ENCODE measurements around the gene RNASE7. TPM values are rescaled to one million over a fixed set of nuclear protein-coding genes. Genes with fewer than 3 reads are reported as not detected.
"Not testable (repeated sequence)": the region's sequence is repeated elsewhere in the genome, so short reads cannot be mapped to it uniquely, and the experiment has no call there.

Gene RNASE7
- polyA plus RNA-seq, 6 donors from 2014 or later = not detected

DNA sequence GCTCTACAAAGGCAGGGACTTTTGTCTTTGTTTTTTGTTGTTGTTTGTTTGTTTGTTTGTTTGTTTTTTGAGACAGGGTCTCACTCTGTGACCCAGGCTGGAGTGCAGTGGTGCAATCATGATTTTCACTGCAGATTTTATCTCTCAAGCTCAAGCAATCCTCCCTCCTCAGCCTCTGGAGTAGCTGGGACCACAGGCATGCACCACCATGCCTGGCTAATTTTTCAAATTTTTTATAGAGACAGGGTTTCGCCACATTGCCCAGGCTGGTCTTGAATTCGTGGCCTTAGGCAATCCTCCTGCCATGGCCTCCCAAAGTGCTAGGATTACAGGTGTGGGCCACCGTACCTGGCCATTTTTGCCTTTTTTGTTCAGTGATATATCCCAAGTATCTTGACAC is 1.2 kb upstream of the RNASE7 start:
- H3K9me3 Mint-ChIP-seq; H3K4me1 Mint-ChIP-seq; ATAC-seq (ENCODE audit: low read depth in 2 of 2); H3K36me3 Mint-ChIP-seq; H3K27ac Mint-ChIP-seq; DNase-seq; H3K4me3 Mint-ChIP-seq: not testable (repeated sequence)
- peaks cover 26 to 45% (median 40%) of the 10 kb centered on the region in 3 donors for H3K27me3 Mint-ChIP-seq

DNA sequence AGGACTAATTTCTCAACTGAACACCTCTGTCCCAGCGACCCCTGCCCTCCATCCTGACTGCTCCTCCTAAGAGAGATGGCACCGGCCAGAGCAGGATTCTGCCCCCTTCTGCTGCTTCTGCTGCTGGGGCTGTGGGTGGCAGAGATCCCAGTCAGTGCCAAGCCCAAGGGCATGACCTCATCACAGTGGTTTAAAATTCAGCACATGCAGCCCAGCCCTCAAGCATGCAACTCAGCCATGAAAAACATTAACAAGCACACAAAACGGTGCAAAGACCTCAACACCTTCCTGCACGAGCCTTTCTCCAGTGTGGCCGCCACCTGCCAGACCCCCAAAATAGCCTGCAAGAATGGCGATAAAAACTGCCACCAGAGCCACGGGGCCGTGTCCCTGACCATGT is 756 bp downstream of the RNASE7 start:
- H3K27me3 Mint-ChIP-seq = peaks cover 26 to 45% (median 39%) of the 10 kb centered on the region in 3 donors
- H3K27ac Mint-ChIP-seq = no peak overlapping the region
- H3K9me3 Mint-ChIP-seq = no peaks in the 10 kb centered on the region
- H3K4me3 Mint-ChIP-seq = no peak overlapping the region
- DNase-seq = no peak
- no peak for ATAC-seq (ENCODE audit: low read depth in 2 of 2)
- H3K36me3 Mint-ChIP-seq = no peaks in the 10 kb centered on the region
- H3K4me1 Mint-ChIP-seq = no peaks in the 10 kb centered on the region

DNA sequence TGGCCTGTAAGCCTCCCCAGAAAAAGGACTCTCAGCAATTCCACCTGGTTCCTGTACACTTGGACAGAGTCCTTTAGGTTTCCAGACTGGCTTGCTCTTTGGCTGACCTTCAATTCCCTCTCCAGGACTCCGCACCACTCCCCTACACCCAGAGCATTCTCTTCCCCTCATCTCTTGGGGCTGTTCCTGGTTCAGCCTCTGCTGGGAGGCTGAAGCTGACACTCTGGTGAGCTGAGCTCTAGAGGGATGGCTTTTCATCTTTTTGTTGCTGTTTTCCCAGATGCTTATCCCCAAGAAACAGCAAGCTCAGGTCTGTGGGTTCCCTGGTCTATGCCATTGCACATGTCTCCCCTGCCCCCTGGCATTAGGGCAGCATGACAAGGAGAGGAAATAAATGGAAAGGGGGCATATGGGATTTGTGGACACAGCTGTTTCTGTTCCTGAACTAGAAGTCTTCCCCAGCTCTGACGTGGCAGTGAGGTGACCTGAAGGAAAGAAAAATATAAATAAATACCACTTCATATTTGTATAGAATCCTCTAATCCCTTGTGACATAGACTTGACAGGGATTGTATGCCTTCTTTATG is 1.3 kb downstream of the RNASE7 start:
- no peak overlapping the region for H3K4me3 Mint-ChIP-seq
- no peaks in the 10 kb centered on the region for H3K36me3 Mint-ChIP-seq

DNA sequence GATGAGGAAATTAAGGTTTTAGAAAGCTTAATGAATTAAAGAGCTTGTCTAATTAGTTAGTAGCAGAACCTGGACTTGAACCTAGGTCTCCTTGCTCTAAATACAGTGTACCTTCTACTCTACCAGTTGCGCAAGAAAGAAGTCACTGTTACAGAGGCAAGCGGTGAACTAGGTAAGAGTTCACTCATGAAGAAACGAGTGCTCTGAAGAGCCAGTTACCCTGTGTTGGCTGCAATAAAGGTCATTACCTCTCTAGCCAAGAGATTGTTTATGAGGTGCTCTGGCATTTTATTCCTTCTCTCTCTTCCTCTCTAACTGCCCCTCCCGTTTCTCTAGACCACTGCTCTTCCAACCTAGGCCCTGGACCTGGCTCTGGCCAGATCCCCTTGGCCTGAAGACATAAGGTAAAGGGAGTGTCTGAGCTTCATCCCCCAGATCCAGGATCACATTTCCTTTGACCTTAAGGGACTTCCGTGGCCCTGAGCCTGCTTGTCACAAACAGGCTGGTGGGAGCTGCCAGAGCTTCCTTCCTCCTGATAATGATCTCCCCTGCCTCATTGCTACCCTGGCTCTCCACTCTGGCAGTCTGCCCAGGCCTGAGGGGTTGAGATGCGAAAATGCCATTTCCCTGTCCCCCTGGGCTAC is 1.9 kb downstream of the RNASE7 start:
- DNase-seq = no peak
- Mint-ChIP-seq H3K4me3 (no peak overlapping the region), H3K9me3 (no peaks in the 10 kb centered on the region), H3K4me1 (no peaks in the 10 kb centered on the region), H3K27ac (no peak overlapping the region), H3K27me3 (peaks cover 28 to 45% (median 39%) of the 10 kb centered on the region in 3 donors), H3K36me3 (no peaks in the 10 kb centered on the region)
- ATAC-seq (ENCODE audit: low read depth in 2 of 2) = no peak

More for the DNA sequence above, 1.3 kb downstream of the RNASE7 start:
- peak overlapping the region in 1 of 6 donors; percentile 44 for H3K27ac Mint-ChIP-seq
- ATAC-seq (ENCODE audit: low read depth in 2 of 2) (no peak), DNase-seq (no peak)
- no peaks in the 10 kb centered on the region for H3K4me1 Mint-ChIP-seq
- no peaks in the 10 kb centered on the region for H3K9me3 Mint-ChIP-seq
- H3K27me3 Mint-ChIP-seq = peaks cover 26 to 45% (median 39%) of the 10 kb centered on the region in 3 donors

DNA sequence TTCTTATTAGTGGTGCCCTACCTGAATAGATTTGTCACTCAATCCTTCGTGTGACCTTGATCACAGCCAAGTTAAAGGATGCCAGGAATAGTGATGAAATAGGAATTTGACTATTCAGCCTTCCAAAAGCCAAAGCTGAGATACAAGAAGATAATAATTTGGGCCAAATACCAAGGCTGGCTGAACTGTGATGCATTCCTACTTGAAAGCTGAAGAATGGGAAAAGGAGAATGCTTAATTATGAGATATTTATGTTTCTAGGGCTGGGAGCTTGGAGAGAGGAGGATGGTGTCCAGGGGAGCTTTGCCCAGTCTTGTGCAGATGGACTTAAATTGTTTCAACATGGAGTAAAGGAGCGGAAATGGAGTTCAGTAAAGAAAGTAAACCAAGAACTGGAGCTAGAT is 5.2 kb downstream of the RNASE7 start:
- no peak for ATAC-seq (ENCODE audit: low read depth in 2 of 2)
- Mint-ChIP-seq H3K9me3 (no peaks in the 10 kb centered on the region), H3K4me1 (no peaks in the 10 kb centered on the region), H3K27me3 (peaks cover 31 to 44% (median 36%) of the 10 kb centered on the region in 3 donors), H3K27ac (no peak overlapping the region), H3K4me3 (no peak overlapping the region), H3K36me3 (no peaks in the 10 kb centered on the region)
- no peak for DNase-seq

DNA sequence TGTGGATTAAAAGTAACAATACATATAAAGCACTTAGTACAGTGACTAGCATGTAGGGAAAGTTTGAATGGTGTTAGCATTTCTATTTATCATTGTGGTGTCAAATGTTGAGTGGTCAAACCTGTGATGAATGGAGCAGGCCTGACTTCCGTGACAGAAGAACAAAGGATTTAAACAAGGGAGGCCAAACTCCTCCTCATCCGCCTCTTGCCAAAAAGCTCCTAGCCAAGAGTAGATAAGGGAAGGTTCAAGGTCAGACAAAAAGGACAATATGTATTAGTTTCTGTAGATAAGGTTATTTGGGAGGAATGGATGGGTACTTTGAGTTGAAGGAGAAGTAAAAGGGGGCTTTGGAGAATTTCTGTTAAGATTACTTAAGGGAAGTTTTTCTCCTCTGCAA is 6.5 kb downstream of the RNASE7 start:
- ATAC-seq (ENCODE audit: low read depth in 2 of 2) = no peak
- no peaks in the 10 kb centered on the region for H3K36me3 Mint-ChIP-seq
- DNase-seq = no peak
- H3K4me1 Mint-ChIP-seq = no peaks in the 10 kb centered on the region
- no peaks in the 10 kb centered on the region for H3K9me3 Mint-ChIP-seq
- peaks cover 21 to 32% (median 30%) of the 10 kb centered on the region in 3 donors for H3K27me3 Mint-ChIP-seq
- H3K4me3 Mint-ChIP-seq = no peak overlapping the region
- H3K27ac Mint-ChIP-seq = no peak overlapping the region

DNA sequence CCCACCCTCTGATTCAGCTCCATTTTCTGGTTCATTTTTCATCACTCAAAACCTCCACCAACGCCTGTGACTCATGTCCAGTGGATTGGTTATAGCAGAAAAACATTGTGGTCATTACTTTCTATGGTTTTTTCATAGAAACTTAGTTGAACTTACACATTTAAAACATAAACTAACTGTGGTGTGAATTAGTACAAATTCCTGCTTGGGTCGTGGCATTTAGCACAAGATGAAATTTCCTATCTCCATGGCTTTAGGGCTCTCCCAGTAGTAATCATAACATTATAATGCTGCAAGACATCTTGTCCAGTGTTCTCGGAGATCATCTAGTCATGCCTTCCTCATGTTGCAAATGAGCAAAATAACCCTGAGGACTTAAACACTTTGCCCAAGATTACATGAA is 7.1 kb downstream of the RNASE7 start:
- Mint-ChIP-seq H3K36me3 (no peaks in the 10 kb centered on the region), H3K27ac (no peak overlapping the region), H3K27me3 (peaks cover 21 to 26% (median 25%) of the 10 kb centered on the region in 3 donors), H3K4me1 (no peaks in the 10 kb centered on the region), H3K4me3 (no peak overlapping the region), H3K9me3 (no peaks in the 10 kb centered on the region)
- DNase-seq (no peak), ATAC-seq (ENCODE audit: low read depth in 2 of 2) (no peak)

DNA sequence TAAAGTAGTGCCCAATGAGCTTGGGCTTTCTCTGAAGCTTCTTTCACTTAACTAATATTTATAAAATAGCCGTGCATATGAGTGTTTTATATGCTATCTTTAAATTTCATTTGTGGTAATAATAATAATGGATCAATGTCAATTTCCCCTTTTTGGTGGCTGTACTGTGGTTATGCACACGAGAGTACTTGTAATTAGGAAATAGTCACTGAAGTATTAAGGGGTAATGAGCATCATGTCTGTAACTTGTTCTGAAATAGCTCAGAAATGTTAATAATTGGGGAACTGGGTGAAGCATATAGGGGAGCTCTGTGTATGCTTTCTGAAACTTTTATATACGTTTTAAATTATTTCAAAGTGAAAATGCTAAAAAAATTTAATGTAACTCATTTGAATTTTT is 8.4 kb downstream of the RNASE7 start:
- no peak for ATAC-seq (ENCODE audit: low read depth in 2 of 2)

DNA sequence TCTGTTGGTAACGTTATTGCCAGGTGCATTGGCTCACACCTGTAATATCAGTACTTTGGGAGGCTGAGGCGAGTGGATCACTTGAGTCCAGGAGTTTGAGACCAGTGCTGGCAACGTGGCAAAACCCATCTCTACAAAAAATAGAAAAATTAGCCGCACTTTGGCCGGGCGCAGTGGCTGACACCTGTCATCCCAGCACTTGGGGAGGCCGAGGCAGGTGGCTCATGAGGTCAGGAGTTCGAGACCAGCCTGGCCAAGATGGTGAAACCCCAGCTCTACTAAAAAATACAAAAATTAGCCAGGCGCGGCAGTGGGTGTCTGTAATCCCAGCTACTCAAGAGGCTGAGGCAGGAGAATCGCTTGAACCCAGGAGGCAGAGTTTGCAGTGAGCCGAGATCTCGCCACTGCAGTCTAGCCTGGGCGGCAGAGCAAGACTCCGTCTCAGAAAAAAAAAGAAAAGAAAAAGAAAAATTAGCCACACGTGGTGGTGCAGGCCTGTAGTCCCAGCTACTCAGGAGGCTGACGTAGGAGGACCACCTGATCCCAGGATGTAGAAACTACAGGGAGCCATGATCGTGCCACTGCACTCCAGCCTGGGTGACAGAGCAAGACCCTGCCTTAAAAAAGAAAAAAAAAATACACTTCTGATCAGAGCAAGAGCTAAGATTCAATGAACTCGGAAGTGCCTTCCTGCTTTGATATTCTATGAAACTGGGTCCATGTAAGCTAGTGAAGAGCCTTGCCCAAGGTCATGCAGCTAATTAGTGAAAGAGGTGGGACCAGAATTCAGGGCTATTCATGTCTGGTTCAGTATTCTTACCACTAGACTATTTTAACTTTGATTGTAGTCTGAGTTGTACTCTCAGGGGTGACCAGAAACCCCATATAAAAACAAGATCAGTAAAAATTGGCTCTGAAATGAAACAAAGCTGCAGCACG is 11.3 kb downstream of the RNASE7 start:
- DNase-seq = no peak
- H3K4me3 Mint-ChIP-seq = no peak overlapping the region
- no peak for ATAC-seq (ENCODE audit: low read depth in 2 of 2)
- peaks cover 8 to 13% (median 12%) of the 10 kb centered on the region in 3 donors for H3K27me3 Mint-ChIP-seq
- peak overlapping the region in 1 of 6 donors; percentile 7 for H3K27ac Mint-ChIP-seq
- no peaks in the 10 kb centered on the region for H3K9me3 Mint-ChIP-seq
- no peaks in the 10 kb centered on the region for H3K36me3 Mint-ChIP-seq
- H3K4me1 Mint-ChIP-seq = no peaks in the 10 kb centered on the region

More for the DNA sequence above, 8.4 kb downstream of the RNASE7 start:
- no peak overlapping the region for H3K27ac Mint-ChIP-seq
- no peak overlapping the region for H3K4me3 Mint-ChIP-seq
- no peaks in the 10 kb centered on the region for H3K9me3 Mint-ChIP-seq
- no peaks in the 10 kb centered on the region for H3K4me1 Mint-ChIP-seq
- no peaks in the 10 kb centered on the region for H3K36me3 Mint-ChIP-seq
- no peak for DNase-seq
- H3K27me3 Mint-ChIP-seq = peaks cover 10 to 14% (median 13%) of the 10 kb centered on the region in 3 donors

DNA sequence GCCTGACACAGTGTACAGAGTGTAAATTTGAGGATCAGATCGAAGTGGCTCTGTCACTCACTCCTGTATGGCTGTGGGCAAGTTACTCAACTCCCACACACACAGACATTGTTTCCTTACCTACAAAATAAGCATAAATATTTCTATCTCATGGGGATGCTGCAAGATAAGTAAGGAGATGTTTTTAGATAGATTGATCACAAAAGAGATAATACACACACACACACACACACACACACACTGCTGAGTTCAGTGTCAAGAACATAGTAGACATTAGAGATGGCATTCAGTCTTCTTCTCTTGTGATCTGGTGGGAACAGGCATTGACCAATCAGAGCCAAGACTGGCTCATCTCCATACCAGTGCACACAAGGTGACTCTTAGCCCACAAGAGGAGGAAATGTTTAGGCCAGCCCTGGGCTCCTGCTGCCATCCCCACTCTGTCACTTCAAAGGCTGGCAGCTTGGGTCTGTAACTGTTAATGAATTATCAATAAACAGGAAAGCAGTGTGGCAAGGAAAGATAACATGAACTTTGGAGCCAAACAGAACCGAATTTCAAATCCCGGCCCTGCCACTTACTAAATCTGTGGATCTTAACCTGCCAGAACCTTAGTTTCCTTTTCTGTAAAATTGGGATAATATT is 12.1 kb downstream of the RNASE7 start:
- Mint-ChIP-seq H3K4me3 (no peak overlapping the region), H3K36me3 (no peaks in the 10 kb centered on the region), H3K4me1 (no peaks in the 10 kb centered on the region), H3K27ac (peak overlapping the region in 1 of 6 donors; percentile 7), H3K27me3 (peaks cover 8 to 14% (median 10%) of the 10 kb centered on the region in 3 donors), H3K9me3 (no peaks in the 10 kb centered on the region)
- DNase-seq (no peak), ATAC-seq (ENCODE audit: low read depth in 2 of 2) (no peak)

DNA sequence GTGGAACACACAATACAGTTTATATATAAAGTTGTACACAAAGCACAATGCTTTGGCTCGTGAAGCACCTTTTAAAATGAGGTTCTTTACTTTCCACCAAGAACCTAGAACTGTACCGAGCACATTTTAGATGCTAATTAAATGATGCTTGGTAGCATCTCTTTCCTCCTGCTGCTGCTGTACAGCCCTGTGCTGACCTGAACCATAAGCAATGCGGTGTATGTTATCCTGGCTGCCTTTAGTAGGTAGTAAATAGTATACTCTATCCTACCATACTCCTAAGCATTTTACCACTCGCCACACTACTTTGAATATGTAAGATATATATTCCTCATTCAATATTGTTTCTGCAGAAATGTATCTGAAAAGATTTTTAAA is 12.6 kb downstream of the RNASE7 start:
- ATAC-seq (ENCODE audit: low read depth in 2 of 2) (no peak), DNase-seq (no peak)
- no peak overlapping the region for H3K27ac Mint-ChIP-seq
- H3K9me3 Mint-ChIP-seq = no peaks in the 10 kb centered on the region
- H3K36me3 Mint-ChIP-seq = no peaks in the 10 kb centered on the region
- H3K27me3 Mint-ChIP-seq = peaks cover 11 to 18% (median 13%) of the 10 kb centered on the region in 3 donors
- no peak overlapping the region for H3K4me3 Mint-ChIP-seq
- no peaks in the 10 kb centered on the region for H3K4me1 Mint-ChIP-seq

DNA sequence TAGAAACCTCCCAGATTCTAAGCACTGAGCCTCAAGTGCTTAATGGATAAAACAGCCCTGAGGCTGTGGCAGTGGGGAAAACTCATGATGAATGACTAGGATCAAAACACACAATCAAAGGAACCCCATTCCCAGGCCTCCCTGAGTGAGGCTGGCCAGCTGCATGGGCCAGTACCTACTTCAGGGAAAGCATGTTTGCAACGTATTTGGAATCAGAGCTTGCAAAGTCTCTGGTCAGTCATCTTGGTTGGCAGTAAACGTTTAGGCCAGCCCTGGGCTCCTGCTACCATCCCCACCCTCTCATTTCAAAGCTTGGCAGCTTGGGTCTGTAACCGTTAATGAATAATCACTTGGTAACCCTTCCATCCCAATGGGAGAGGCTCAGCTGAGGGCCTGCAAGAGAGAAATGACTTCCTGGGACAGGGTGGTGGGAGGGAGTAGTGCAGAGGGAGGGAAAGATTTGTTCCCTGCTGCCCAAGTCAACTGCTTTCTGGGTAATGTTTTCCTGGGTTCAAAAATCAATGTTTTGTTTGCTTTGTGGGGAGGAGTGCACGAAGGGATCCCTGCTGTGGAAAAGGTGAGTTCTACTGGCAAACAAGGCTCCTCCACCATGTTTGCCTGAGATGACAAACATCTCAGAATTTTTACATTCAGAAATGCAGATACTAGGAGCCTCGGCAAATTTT is 13.4 kb downstream of the RNASE7 start:
- no peak for ATAC-seq (ENCODE audit: low read depth in 2 of 2)
- Mint-ChIP-seq H3K4me1 (no peaks in the 10 kb centered on the region), H3K4me3 (no peak overlapping the region)

More for the DNA sequence above, 13.4 kb downstream of the RNASE7 start:
- no peaks in the 10 kb centered on the region for H3K36me3 Mint-ChIP-seq
- DNase-seq = no peak
- no peaks in the 10 kb centered on the region for H3K9me3 Mint-ChIP-seq
- H3K27me3 Mint-ChIP-seq = peaks cover 13 to 26% (median 21%) of the 10 kb centered on the region in 3 donors
- no peak overlapping the region for H3K27ac Mint-ChIP-seq

Measured in naive B cell (primary cell).